ENCODE results near the gene CA9. TPM values are rescaled to one million over a fixed set of nuclear protein-coding genes. Genes with fewer than 3 reads are reported as not detected.

The CA9 gene
- total RNA-seq, 1 experiment from 2014 or later: 6.6 TPM

GRCh38 chr9:35714123-35714522, 40.4 kb downstream of the CA9 start:
- no TSS peak for BruUV-seq (replicated peaks)
- no peak for DNase-seq
- Histone ChIP-seq H3K36me3 (ENCODE audit: low read depth) (peaks cover 4% of the 10 kb centered on the region; the same call in 1 of the 2 replicates), H2AFZ (no peak overlapping the region), H3K27ac (no peak overlapping the region), H3K4me1 (replicated peaks; ENCODE audit: insufficient read depth) (peaks cover 21% of the 10 kb centered on the region), H3K79me2 (ENCODE audit: low read depth) (no peaks in the 10 kb centered on the region), H3F3A (ENCODE audit: insufficient read depth, low read depth) (peaks cover 19% of the 10 kb centered on the region), H4K20me1 (ENCODE audit: insufficient read depth) (no peaks in the 10 kb centered on the region), H3K4me2 (no peak overlapping the region), H3K27me3 (ENCODE audit: insufficient read depth, low read depth) (no peaks in the 10 kb centered on the region), H3K4me3 (no peak overlapping the region), H3K9me3 (ENCODE audit: insufficient read depth, low read depth) (no peaks in the 10 kb centered on the region), H3K9me2 (ENCODE audit: insufficient read depth) (no peaks in the 10 kb centered on the region)
- TF ChIP-seq CTCF (conservative IDR thresholded peaks at IDR 0.05): no peak
- TF ChIP-seq EZH2 (IDR thresholded peaks at IDR 0.05; ENCODE audit: low read depth): no peak
- CTCF ChIA-PET: interaction anchor here (0.6 to 0.7 kb wide), 2 partner anchors 14 to 1069 kb away, joined by 3 to 4 read pairs; no protein-coding TSS in a partner anchor
- POLR2A ChIA-PET (ENCODE audit: unreplicated experiment): no interaction called here
- intact Hi-C loops (cut with micrococcal nuclease; ENCODE audit: unreplicated experiment): no loop called here

GRCh38 chr9:35714579-35715252, 41.0 kb downstream of the CA9 start:
- Histone ChIP-seq H3F3A (ENCODE audit: insufficient read depth, low read depth) (peaks cover 19% of the 10 kb centered on the region), H3K9me2 (ENCODE audit: insufficient read depth) (no peaks in the 10 kb centered on the region), H2AFZ (no peak overlapping the region), H3K27ac (no peak overlapping the region), H3K4me3 (no peak overlapping the region), H3K36me3 (ENCODE audit: low read depth) (peaks cover 4% of the 10 kb centered on the region; the same call in 1 of the 2 replicates), H3K4me2 (no peak overlapping the region), H3K4me1 (replicated peaks; ENCODE audit: insufficient read depth) (peaks cover 21% of the 10 kb centered on the region), H4K20me1 (ENCODE audit: insufficient read depth) (no peaks in the 10 kb centered on the region), H3K79me2 (ENCODE audit: low read depth) (no peaks in the 10 kb centered on the region), H3K9me3 (ENCODE audit: insufficient read depth, low read depth) (no peaks in the 10 kb centered on the region), H3K27me3 (ENCODE audit: insufficient read depth, low read depth) (no peaks in the 10 kb centered on the region)
- intact Hi-C loops (cut with micrococcal nuclease; ENCODE audit: unreplicated experiment): no loop called here
- BruUV-seq (replicated peaks): no TSS peak
- CTCF ChIA-PET: interaction anchor here (0.6 kb wide), 1 partner anchor 1070 kb away, joined by 3 read pairs; no protein-coding TSS in a partner anchor
- DNase-seq: no peak
- TF ChIP-seq CTCF (conservative IDR thresholded peaks at IDR 0.05) (no peak), EZH2 (IDR thresholded peaks at IDR 0.05; ENCODE audit: low read depth) (no peak)
- POLR2A ChIA-PET (ENCODE audit: unreplicated experiment): no interaction called here

GRCh38 chr9:35716230-35716629, 42.5 kb downstream of the CA9 start:
- Histone ChIP-seq H3K4me2 (no peak overlapping the region), H3K36me3 (ENCODE audit: low read depth) (peaks cover 4% of the 10 kb centered on the region; the same call in 1 of the 2 replicates), H3K27me3 (ENCODE audit: insufficient read depth, low read depth) (no peaks in the 10 kb centered on the region), H3K9me2 (ENCODE audit: insufficient read depth) (no peaks in the 10 kb centered on the region), H3K9me3 (ENCODE audit: insufficient read depth, low read depth) (no peaks in the 10 kb centered on the region), H3K4me1 (replicated peaks; ENCODE audit: insufficient read depth) (peaks cover 19% of the 10 kb centered on the region), H2AFZ (no peak overlapping the region), H3K4me3 (no peak overlapping the region), H3K79me2 (ENCODE audit: low read depth) (no peaks in the 10 kb centered on the region), H4K20me1 (ENCODE audit: insufficient read depth) (no peaks in the 10 kb centered on the region), H3K27ac (no peak overlapping the region), H3F3A (ENCODE audit: insufficient read depth, low read depth) (peaks cover 17% of the 10 kb centered on the region)
- CTCF ChIA-PET: no interaction called here
- TF ChIP-seq EZH2 (IDR thresholded peaks at IDR 0.05; ENCODE audit: low read depth): no peak
- no peak for TF ChIP-seq CTCF (conservative IDR thresholded peaks at IDR 0.05)
- intact Hi-C loops (cut with micrococcal nuclease; ENCODE audit: unreplicated experiment): no loop called here
- no peak for DNase-seq
- POLR2A ChIA-PET (ENCODE audit: unreplicated experiment): interaction anchor here (0.7 kb wide), 1 partner anchor 33 kb away, joined by 3 read pairs; no protein-coding TSS in a partner anchor
- BruUV-seq (replicated peaks): no TSS peak
